ENCODE data around the gene USP50.

The USP50 gene

GRCh38 chr15:50501815-50502214 is 44.7 kb downstream of the USP50 start:
- TF ChIP-seq CSRNP3 (CRISPR knock-in tag; IDR thresholded peaks at IDR 0.05) (no peak), BACH2 (CRISPR knock-in tag; IDR thresholded peaks at IDR 0.05; ENCODE audit: borderline replicate concordance) (no peak), ZNF70 (CRISPR knock-in tag; IDR thresholded peaks at IDR 0.05) (no peak), OSR1 (CRISPR knock-in tag; IDR thresholded peaks at IDR 0.05) (no peak), TOX (CRISPR knock-in tag; IDR thresholded peaks at IDR 0.05; ENCODE audit: borderline replicate concordance) (no peak), SNAI2 (CRISPR knock-in tag; IDR thresholded peaks at IDR 0.05) (no peak), ZNF8 (CRISPR knock-in tag; IDR thresholded peaks at IDR 0.05) (no peak), ZC3H10 (CRISPR knock-in tag; IDR thresholded peaks at IDR 0.05) (no peak), GLIS3 (CRISPR knock-in tag; IDR thresholded peaks at IDR 0.05) (no peak), RARB (CRISPR knock-in tag; IDR thresholded peaks at IDR 0.05) (no peak)
- ATAC-seq: no peak

GRCh38 chr15:50500352-50500751 is 46.1 kb downstream of the USP50 start:
- no peak for ATAC-seq
- TF ChIP-seq RARB (CRISPR knock-in tag; IDR thresholded peaks at IDR 0.05) (no peak), ZFP30 (CRISPR knock-in tag; IDR thresholded peaks at IDR 0.05) (no peak), ISL1 (CRISPR knock-in tag; IDR thresholded peaks at IDR 0.05) (no peak), ZFP3 (CRISPR knock-in tag; IDR thresholded peaks at IDR 0.05) (no peak), TCF4 (CRISPR knock-in tag; IDR thresholded peaks at IDR 0.05; ENCODE audit: borderline replicate concordance) (no peak), PPARA (CRISPR knock-in tag; IDR thresholded peaks at IDR 0.05; ENCODE audit: borderline replicate concordance) (no peak), ZC3H10 (CRISPR knock-in tag; IDR thresholded peaks at IDR 0.05) (no peak), PATZ1 (CRISPR knock-in tag; IDR thresholded peaks at IDR 0.05; ENCODE audit: borderline replicate concordance) (no peak), GLIS3 (CRISPR knock-in tag; IDR thresholded peaks at IDR 0.05) (no peak), BACH2 (CRISPR knock-in tag; IDR thresholded peaks at IDR 0.05; ENCODE audit: borderline replicate concordance) (no peak), CSRNP3 (CRISPR knock-in tag; IDR thresholded peaks at IDR 0.05) (no peak), ZNF565 (CRISPR knock-in tag; conservative IDR thresholded peaks at IDR 0.05; ENCODE audit: low read depth) (no peak), POU6F1 (CRISPR knock-in tag; IDR thresholded peaks at IDR 0.05; ENCODE audit: borderline replicate concordance, low read depth) (no peak), TSHZ2 (CRISPR knock-in tag; IDR thresholded peaks at IDR 0.05) (no peak), CREB5 (CRISPR knock-in tag; IDR thresholded peaks at IDR 0.05; ENCODE audit: low read depth) (no peak), ZNF8 (CRISPR knock-in tag; IDR thresholded peaks at IDR 0.05) (no peak), SNAI2 (CRISPR knock-in tag; IDR thresholded peaks at IDR 0.05) (no peak), TOX (CRISPR knock-in tag; IDR thresholded peaks at IDR 0.05; ENCODE audit: borderline replicate concordance) (no peak), ARNTL (CRISPR knock-in tag; IDR thresholded peaks at IDR 0.05; ENCODE audit: borderline replicate concordance, low read depth) (no peak), ESRRG (CRISPR knock-in tag; IDR thresholded peaks at IDR 0.05) (no peak)
